Suprapubic skin (tissue), 4 donors: ENCODE data around the gene EPOP. TPM values are rescaled to one million over a fixed set of nuclear protein-coding genes. Genes with fewer than 3 reads are reported as not detected.

Experiments
- DNase-seq, 2 donors: peaks; one replicate each; pipeline ENCODE4 v3.0.0-alpha.2; 2019; ENCODE audit warnings: low spot score in 2 of 2
- H3K27ac ChIP-seq: fragments of 200-600 bp; sonication (generic); one replicate; pipeline ENCODE4 v1.5.1; 2019
- H3K27me3 ChIP-seq: fragments of 200-600 bp; sonication (generic); one replicate; pipeline ENCODE4 v1.5.1; 2019
- H3K36me3 ChIP-seq: fragments of 200-600 bp; sonication (generic); one replicate; pipeline ENCODE4 v1.5.1; 2019
- H3K4me1 ChIP-seq: fragments of 200-600 bp; sonication (generic); one replicate; pipeline ENCODE4 v1.5.1; 2019
- H3K4me3 ChIP-seq: fragments of 200-600 bp; sonication (generic); one replicate; pipeline ENCODE4 v1.5.1; 2019; ENCODE audit warnings: mild to moderate bottlenecking
- H3K9me3 ChIP-seq: fragments of 200-600 bp; sonication (generic); one replicate; pipeline ENCODE4 v1.5.1; 2019
- CTCF ChIP-seq, 2 donors: fragments of 200-600 bp in 1 of 2; fragments of 450-650 bp in 1 of 2; sonication (generic) in 1 of 2; IDR thresholded peaks; one replicate each; pipeline ENCODE4 v1.5.1; 2016 to 2019; ENCODE audit warnings: antibody characterized with exemption in 2 of 2, mild to moderate bottlenecking in 1 of 2, moderate library complexity in 1 of 2
- EP300 ChIP-seq: sonication (generic); formaldehyde crosslinking; IDR thresholded peaks from one replicate; pipeline ENCODE4 v1.6.1; 2017; ENCODE audit warnings: antibody characterized with exemption
- POLR2A ChIP-seq, 2 donors: fragments of 450-650 bp; IDR thresholded peaks; one replicate each; pipeline ENCODE4 v1.6.1; 2017; ENCODE audit warnings: antibody characterized with exemption in 2 of 2, mild to moderate bottlenecking in 2 of 2, moderate library complexity in 2 of 2
- POLR2AphosphoS5 ChIP-seq, 3 donors: sonication (generic); formaldehyde crosslinking; IDR thresholded peaks; one replicate each; pipeline ENCODE4 v1.6.1; 2017; ENCODE audit warnings: antibody characterized with exemption in 3 of 3
- WGBS: methylation state at CpG from one replicate; pipeline ENCODE4 v1.1.5; 2018; 5-methylcytosine and 5-hydroxymethylcytosine counted together
- total RNA-seq, 4 donors: library from RNA; depleted of rRNA; stranded (reverse); fragments of >200 nt; gene quantifications; one replicate each; pipeline ENCODE4 v1.1.0, GENCODE V29; 2016

The EPOP gene
- total RNA-seq, 4 donors from 2014 or later = 0.80 to 6.1 (median 3.2) TPM

GRCh38 chr17:38705523-38705802, 30.7 kb upstream of the EPOP start:
- Histone ChIP-seq H3K36me3 (peaks cover 9% of the 10 kb centered on the region), H3K4me3 (peak overlapping the region; percentile 85), H3K27me3 (no peaks in the 10 kb centered on the region), H3K4me1 (peaks cover 69% of the 10 kb centered on the region), H3K27ac (peak overlapping the region; percentile 90), H3K9me3 (no peaks in the 10 kb centered on the region)
- TF ChIP-seq EP300 (no peak), POLR2AphosphoS5 (IDR thresholded peaks at IDR 0.05) (no peak), POLR2A (IDR thresholded peaks at IDR 0.05) (no peak), CTCF (IDR thresholded peaks at IDR 0.05) (no peak)
- WGBS = 0% methylated on average over 11 of the region's 32 CpGs
- DNase-seq = no peak

- Histone ChIP-seq H3K9me3 (no peaks in the 10 kb centered on the region), H3K4me3 (peak within 1 kb of the TSS; percentile 85), H3K36me3 (peaks cover 9% of the 10 kb centered on the region), H3K4me1 (peaks cover 66% of the 10 kb centered on the region), H3K27me3 (no peaks in the 10 kb centered on the region), H3K27ac (peak within 1 kb of the TSS; percentile 90)
- TF ChIP-seq CTCF (IDR thresholded peaks at IDR 0.05) = no peak
- TF ChIP-seq POLR2A (IDR thresholded peaks at IDR 0.05) = no peak
- no peak for TF ChIP-seq EP300
- no peak for TF ChIP-seq POLR2AphosphoS5 (IDR thresholded peaks at IDR 0.05)
- under 1% methylated on average over 68 of the region's 100 CpGs for WGBS
- DNase-seq = peak in 1 of 2 donors; percentile 89
Measured at GRCh38 chr17:38704606-38705522, 30.1 kb upstream of the EPOP start, which contains the start of gene MLLT6. MLLT6 (plus strand) TSS chr17:38705273; CDS start chr17:38705633, 360 bp downstream.

- no peaks in the 10 kb centered on the region for H3K27me3 ChIP-seq
- H3K27ac ChIP-seq = peak overlapping the region; percentile 90
- no peaks in the 10 kb centered on the region for H3K9me3 ChIP-seq
- WGBS = under 1% methylated on average over 25 of the region's 50 CpGs
- peaks cover 65% of the 10 kb centered on the region for H3K4me1 ChIP-seq
- no peak for TF ChIP-seq CTCF (IDR thresholded peaks at IDR 0.05)
- TF ChIP-seq EP300 = no peak
- no peak for TF ChIP-seq POLR2A (IDR thresholded peaks at IDR 0.05)
- no peak for TF ChIP-seq POLR2AphosphoS5 (IDR thresholded peaks at IDR 0.05)
- peak overlapping the region; percentile 85 for H3K4me3 ChIP-seq
- H3K36me3 ChIP-seq = peaks cover 3% of the 10 kb centered on the region
- DNase-seq = peak; percentile 90 to 92
Measured at GRCh38 chr17:38703742-38704605, 29.2 kb upstream of the EPOP start.

GRCh38 chr17:38702916-38703741, 28.4 kb upstream of the EPOP start:
- H3K4me3 ChIP-seq = peak overlapping the region; percentile 85
- H3K9me3 ChIP-seq = no peaks in the 10 kb centered on the region
- H3K36me3 ChIP-seq = no peaks in the 10 kb centered on the region
- no peak for TF ChIP-seq POLR2A (IDR thresholded peaks at IDR 0.05)
- TF ChIP-seq CTCF (IDR thresholded peaks at IDR 0.05) = no peak
- H3K27me3 ChIP-seq = no peaks in the 10 kb centered on the region
- WGBS = 2% methylated on average over 53 of the region's 55 CpGs
- peak overlapping the region; percentile 90 for H3K27ac ChIP-seq
- peaks cover 61% of the 10 kb centered on the region for H3K4me1 ChIP-seq
- DNase-seq = no peak
